Pancreas (tissue), 10 donors: ENCODE data around the gene TLL2. TPM values are rescaled to one million over a fixed set of nuclear protein-coding genes. Genes with fewer than 3 reads are reported as not detected.

Experiments
- ATAC-seq, 4 donors: fragments of 200-7000 bp; cut with Tn5 transposase; one replicate each; pipeline versions ENCODE4 v1.8.0 to v1.9.1; 2020; ENCODE audit warnings: mild to moderate bottlenecking in 4 of 4, moderate library complexity in 4 of 4
- DNase-seq, 6 donors: peaks; one replicate each; pipeline ENCODE4 v3.0.0-alpha.2; 2020
- FAIRE-seq: peaks from 2 replicates; lab custom pipeline; 2012; peaks lifted over from hg19 to GRCh38; lab: Jason Lieb, UNC
- H3K27ac ChIP-seq, 4 donors: fragments of 200-600 bp; sonication (generic); 1 replicate in 3 of 4; 2 replicates in 1 of 4; pipeline versions ENCODE4 v1.5.0 to v1.8.0; 2020
- H3K27me3 ChIP-seq, 4 donors: fragments of 200-600 bp; one replicate each; pipeline ENCODE4 v1.8.0; 2021
- H3K36me3 ChIP-seq, 3 donors: fragments of 200-600 bp; sonication (generic) in 1 of 3; one replicate each; pipeline versions ENCODE4 v1.5.0 to v1.8.0; 2020 to 2021
- H3K4me1 ChIP-seq, 3 donors: fragments of 200-600 bp; one replicate each; pipeline ENCODE4 v1.8.0; 2021
- H3K4me3 ChIP-seq, 4 donors: fragments of 200-600 bp; sonication (generic) in 2 of 4; one replicate each; pipeline versions ENCODE4 v1.5.0 to v1.8.0; 2020 to 2021
- H3K9me3 ChIP-seq, 4 donors: fragments of 200-600 bp; one replicate each; pipeline ENCODE4 v1.8.0; 2021
- WGBS, 2 donors: extraction: QIAGEN DNeasy Blood & Tissue Kit; methylation state at CpG; one replicate each; pipeline ENCODE4 v1.1.7; 2013; 5-methylcytosine and 5-hydroxymethylcytosine counted together
- intact Hi-C, 3 donors: fragments of 100-400 bp; cut with DNase I; formaldehyde crosslinking; loops; one replicate each; pipeline versions ENCODE4 v1.11.1 to v1.14.2; 2022
- polyA plus RNA-seq, 2 donors: library from polyadenylated mRNA; stranded (reverse); fragments of 200-250 nt; gene quantifications; one replicate each; pipeline ENCODE4 v1.2.3, GENCODE V29; 2013
- total RNA-seq, 6 donors: library from RNA; stranded (reverse); fragmentation: NEBNext Ultra II Directional in 4 of 6; extraction: Animal tissue kit (Norgen Biotek cat#: 25700) in 4 of 6; gene quantifications; one replicate each; pipeline versions ENCODE4 v1.2.1 to v1.2.4, GENCODE V29; 2021 to 2023
- TF ChIP-seq, protein P1 (sequence below), 4 donors: fragments of 200-600 bp; sonication (generic) in 3 of 4; IDR thresholded peaks; one replicate each; pipeline versions ENCODE4 v1.5.0 to v1.8.0; 2021; ENCODE audit warnings: antibody characterized with exemption in 4 of 4
- donor health status: healthy with polysubstance abuse.
- donor health status: DM: no; HTN: no; CAD: no; lungs with moderate emphysema.
- donor health status: DM: no; HTN: no; CAD: no.
- donor health status: control.
- donor health status: control.
- donor health status: Bipolar disorder and iron deficiency.
- donor health status: DM: yes; HTN: yes; CAD: no.
- donor health status: DM: no; HTN: no; CAD: no.
- donor health status: DM: no; HTN: no; CAD: no.
- donor health status: DM: yes; HTN: yes; CAD: no.

TLL2 gene
- total and polyA plus RNA-seq, 8 donors, result 0.14 to 0.97 (median 0.27) TPM

DNA sequence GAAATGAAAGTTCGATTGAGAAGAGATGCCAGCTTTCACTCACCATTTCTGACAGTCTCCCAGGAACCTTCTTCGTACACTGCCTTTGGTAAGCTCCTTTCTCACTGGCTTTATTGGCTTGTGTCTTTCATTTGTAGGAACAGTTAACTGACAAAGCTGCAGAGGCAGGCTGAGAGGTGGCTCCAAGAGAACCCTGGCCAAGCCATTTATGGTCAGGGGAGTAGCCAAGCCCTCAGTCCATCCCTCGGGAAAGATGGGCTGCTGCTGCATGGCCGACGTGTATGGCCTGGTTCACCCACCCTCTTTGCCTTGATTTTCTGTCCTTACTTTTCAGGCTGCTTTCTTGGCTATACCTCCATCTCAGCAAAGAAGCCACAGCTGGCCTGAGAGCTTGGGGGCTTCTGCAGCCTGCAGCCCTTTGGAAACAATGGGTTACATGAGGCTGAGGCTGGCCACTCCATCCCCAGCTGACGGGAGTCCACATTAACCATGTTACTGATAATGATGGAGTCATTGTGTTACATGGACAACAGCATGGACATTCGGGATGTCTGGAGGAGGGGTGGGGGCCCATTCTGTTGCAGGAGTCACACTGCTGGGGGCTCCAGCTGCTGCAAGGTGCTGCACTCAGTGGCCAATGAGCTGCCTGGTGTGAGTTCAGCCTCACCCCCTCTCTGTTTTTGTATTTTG is 154.7 kb downstream of the TLL2 start, which contains the start of gene OPALIN:
Gene OPALIN (minus strand): TSS at position 152 of the 690 bp plus-strand sequence. CDS start 106 bp downstream, at position 46.
- ATAC-seq (no peak), FAIRE-seq (no peak), DNase-seq (no peak)
- Histone ChIP-seq H3K4me3 (no peak within 1 kb of the TSS), H3K36me3 (no peaks in the 10 kb centered on the region), H3K27me3 (no peaks in the 10 kb centered on the region), H3K9me3 (no peaks in the 10 kb centered on the region), H3K27ac (no peak within 1 kb of the TSS), H3K4me1 (no peaks in the 10 kb centered on the region)
- intact Hi-C loops, result no loop called here
- WGBS, 2 donors, result 70 to 79% methylated on average over 7 of the region's 7 CpGs
- TF ChIP-seq, protein P1, sequence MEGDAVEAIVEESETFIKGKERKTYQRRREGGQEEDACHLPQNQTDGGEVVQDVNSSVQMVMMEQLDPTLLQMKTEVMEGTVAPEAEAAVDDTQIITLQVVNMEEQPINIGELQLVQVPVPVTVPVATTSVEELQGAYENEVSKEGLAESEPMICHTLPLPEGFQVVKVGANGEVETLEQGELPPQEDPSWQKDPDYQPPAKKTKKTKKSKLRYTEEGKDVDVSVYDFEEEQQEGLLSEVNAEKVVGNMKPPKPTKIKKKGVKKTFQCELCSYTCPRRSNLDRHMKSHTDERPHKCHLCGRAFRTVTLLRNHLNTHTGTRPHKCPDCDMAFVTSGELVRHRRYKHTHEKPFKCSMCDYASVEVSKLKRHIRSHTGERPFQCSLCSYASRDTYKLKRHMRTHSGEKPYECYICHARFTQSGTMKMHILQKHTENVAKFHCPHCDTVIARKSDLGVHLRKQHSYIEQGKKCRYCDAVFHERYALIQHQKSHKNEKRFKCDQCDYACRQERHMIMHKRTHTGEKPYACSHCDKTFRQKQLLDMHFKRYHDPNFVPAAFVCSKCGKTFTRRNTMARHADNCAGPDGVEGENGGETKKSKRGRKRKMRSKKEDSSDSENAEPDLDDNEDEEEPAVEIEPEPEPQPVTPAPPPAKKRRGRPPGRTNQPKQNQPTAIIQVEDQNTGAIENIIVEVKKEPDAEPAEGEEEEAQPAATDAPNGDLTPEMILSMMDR (IDR thresholded peaks at IDR 0.05), result no peak

DNA sequence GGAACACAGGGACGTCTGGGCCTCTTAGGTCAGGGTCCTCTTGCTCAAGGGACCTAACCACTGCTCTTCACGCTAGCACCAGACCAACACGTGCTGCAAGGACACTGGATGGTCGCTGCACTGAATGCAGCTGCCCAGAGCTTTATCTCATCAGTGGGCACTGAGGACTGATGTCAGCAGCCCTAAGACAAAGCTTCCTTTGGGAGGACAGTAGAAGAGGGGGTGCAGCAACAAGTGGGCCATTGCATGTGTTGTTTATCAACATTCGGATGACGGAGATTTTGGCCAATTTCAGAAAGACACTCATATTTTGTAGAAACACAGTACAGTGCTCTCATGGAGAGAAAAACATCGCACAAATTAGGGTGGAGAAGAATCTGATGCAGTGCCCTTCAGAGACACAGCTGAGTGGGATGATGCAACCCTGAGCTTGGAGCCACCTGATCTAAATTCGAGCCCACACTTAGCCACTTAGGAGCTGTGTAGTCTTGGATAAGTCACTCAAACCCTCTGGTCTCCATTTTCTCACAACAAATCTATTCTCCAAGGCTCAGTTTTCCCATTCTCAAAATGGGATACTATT is 156.6 kb downstream of the TLL2 start:
- Histone ChIP-seq H3K4me3 (no peak overlapping the region), H3K4me1 (no peaks in the 10 kb centered on the region), H3K27ac (no peak overlapping the region), H3K36me3 (no peaks in the 10 kb centered on the region), H3K27me3 (no peaks in the 10 kb centered on the region), H3K9me3 (no peaks in the 10 kb centered on the region)
- FAIRE-seq (no peak), DNase-seq (no peak), ATAC-seq (no peak)
- intact Hi-C loops, result no loop called here
- WGBS, 2 donors, result 70 to 79% methylated on average over 8 of the region's 8 CpGs
- TF ChIP-seq, protein P1 (IDR thresholded peaks at IDR 0.05), result no peak

DNA sequence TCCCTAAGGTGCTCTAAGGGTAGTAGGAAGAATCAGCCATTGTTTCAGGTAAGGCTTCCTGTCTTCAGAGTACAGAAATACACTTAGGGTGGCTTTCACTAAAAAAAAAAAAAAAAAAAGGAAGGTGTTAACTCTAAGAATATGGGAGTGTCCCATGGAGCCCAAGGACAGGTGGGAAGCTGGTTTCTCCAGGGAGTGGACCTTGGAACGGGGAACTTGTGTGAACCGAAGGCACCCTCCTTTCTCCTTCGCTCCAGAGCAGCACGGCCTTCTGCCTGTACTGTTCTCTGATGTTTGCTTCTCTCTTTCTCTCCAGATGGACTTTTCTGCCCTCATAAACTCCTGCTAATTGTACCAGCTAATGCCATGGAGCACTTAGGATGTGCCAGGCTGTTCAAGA is 161.1 kb downstream of the TLL2 start:
- no peak overlapping the region for H3K4me3 ChIP-seq
- 21 to 39% methylated on average over 4 of the region's 4 CpGs for WGBS, 2 donors
- H3K9me3 ChIP-seq, result no peaks in the 10 kb centered on the region
- H3K36me3 ChIP-seq, result no peaks in the 10 kb centered on the region
- TF ChIP-seq, protein P1 (IDR thresholded peaks at IDR 0.05), result no peak
- intact Hi-C loops, result no loop called here
- no peak for FAIRE-seq
- no peaks in the 10 kb centered on the region for H3K4me1 ChIP-seq
- DNase-seq, result no peak
- H3K27me3 ChIP-seq, result no peaks in the 10 kb centered on the region
- no peak overlapping the region for H3K27ac ChIP-seq
- ATAC-seq, result peak in 3 of 4 donors; percentile 50 to 70 (median 56)

DNA sequence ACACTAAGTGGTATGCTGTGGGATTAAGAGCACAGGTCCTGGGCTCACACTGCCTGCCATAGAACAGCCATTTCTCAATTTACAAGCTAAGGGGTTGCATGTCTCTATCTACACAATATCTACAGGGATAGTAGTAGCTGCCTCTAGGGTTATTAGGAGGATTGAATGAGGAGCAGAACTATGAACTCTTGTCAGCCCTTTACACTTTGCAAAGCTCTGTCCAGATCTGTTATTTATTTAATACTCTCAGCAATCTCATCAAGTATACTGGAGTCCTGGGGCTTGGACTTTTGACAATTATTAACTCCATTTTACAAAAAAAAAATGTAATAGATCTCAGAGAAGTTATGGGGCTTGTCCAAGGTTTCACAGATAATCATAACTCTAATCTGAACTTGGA is 161.7 kb downstream of the TLL2 start:
- FAIRE-seq (no peak), DNase-seq (no peak), ATAC-seq (peak in 1 of 4 donors; percentile 40)
- Histone ChIP-seq H3K4me1 (no peaks in the 10 kb centered on the region), H3K4me3 (no peak overlapping the region), H3K9me3 (no peaks in the 10 kb centered on the region), H3K36me3 (no peaks in the 10 kb centered on the region), H3K27ac (no peak overlapping the region), H3K27me3 (no peaks in the 10 kb centered on the region)
- intact Hi-C loops, result no loop called here
- TF ChIP-seq, protein P1 (IDR thresholded peaks at IDR 0.05), result no peak

DNA sequence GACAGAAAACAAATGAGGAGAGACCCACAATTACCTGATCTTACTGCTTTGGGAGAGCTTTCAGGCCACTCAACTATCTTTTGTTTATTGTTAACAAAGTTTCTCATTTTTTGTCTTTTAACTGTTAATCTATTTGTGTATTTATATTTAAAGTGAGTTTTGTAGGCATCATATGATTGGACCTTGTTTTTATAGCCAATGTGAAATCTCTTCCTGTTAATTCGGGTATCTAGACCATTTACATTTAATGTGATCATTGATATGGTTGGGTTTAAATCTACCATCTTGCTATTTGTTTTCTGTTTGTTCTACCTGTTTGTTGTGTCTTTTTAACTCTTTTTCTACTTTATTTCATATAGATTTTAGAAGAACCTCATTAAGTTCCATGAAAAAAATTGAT is 167.4 kb downstream of the TLL2 start:
- TF ChIP-seq, protein P1 (IDR thresholded peaks at IDR 0.05), result no peak
- Histone ChIP-seq H3K4me1 (no peaks in the 10 kb centered on the region), H3K36me3 (no peaks in the 10 kb centered on the region), H3K27ac (no peak overlapping the region), H3K27me3 (no peaks in the 10 kb centered on the region), H3K4me3 (no peak overlapping the region), H3K9me3 (no peaks in the 10 kb centered on the region)
- FAIRE-seq, result no peak
- intact Hi-C loops, result no loop called here
- 79 to 87% methylated on average over 1 of the region's 1 CpG for WGBS, 2 donors
- no peak for DNase-seq
- no peak for ATAC-seq
